ENCODE data around the gene TAS2R60. TPM values are rescaled to one million over a fixed set of nuclear protein-coding genes. Genes with fewer than 3 reads are reported as not detected.

Gene TAS2R60
- total RNA-seq, 2 donors from 2014 or later: not detected

DNA sequence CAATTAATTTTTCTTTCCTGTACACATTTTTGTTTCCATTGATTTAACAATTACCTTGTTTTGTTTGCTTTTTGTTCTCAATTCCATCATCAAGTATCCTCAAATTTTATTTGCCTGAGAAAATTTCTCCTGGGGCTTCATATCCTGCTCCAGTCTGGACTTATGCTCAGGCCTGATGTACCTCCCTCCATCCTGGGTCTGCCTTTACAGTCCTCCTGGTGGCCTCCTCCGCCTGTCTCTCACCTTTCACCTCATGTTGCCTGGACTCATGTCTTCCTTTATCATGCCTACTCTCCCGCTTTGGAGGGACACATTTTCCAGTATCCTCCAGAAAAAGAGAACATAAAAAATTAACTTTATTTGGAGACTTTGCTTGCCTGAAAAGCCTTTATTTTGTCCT lies 12.1 kb upstream of the TAS2R60 start:
- intact Hi-C loops (cut with DNase I): no loop called here
- no peak for ATAC-seq
- no peak for DNase-seq

GRCh38 chr7:143433759-143434158 lies 9.5 kb upstream of the TAS2R60 start:
- no peak for ATAC-seq
- intact Hi-C loops (cut with DNase I): no loop called here
- DNase-seq: no peak

DNA sequence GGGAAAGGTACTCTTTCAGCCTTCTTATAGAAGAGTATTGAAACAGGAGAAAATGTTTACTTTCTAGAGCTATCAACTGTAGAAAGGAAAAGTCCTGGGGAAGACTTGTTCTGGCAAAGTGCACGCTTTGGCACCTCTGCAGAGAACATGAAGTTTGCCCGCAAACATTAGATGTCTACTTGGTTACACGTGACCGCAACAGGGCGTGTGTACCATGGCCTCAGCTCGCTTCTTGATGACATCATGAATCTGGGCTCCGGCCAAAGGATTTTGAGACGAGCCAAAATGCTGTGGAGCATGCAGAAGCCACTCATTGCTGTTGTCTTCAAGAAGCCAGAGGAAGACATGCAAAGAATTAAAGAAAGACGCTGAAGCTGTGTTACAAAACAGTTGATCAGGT lies 8.6 kb upstream of the TAS2R60 start:
- ATAC-seq: peak; percentile 47 to 62

GRCh38 chr7:143435266-143435665 lies 8.0 kb upstream of the TAS2R60 start:
- DNase-seq: no peak
- ATAC-seq: no peak
- intact Hi-C loops (cut with DNase I): no loop called here

More for the DNA sequence above, 8.6 kb upstream of the TAS2R60 start:
- DNase-seq: peak; percentile 59
- intact Hi-C loops (cut with DNase I): no loop called here

GRCh38 chr7:143436325-143436946 lies 6.8 kb upstream of the TAS2R60 start:
- intact Hi-C loops (cut with DNase I): no loop called here
- ATAC-seq: no peak
- DNase-seq: no peak

GRCh38 chr7:143437578-143437977 lies 5.7 kb upstream of the TAS2R60 start:
- ATAC-seq: no peak
- intact Hi-C loops (cut with DNase I): no loop called here

GRCh38 chr7:143439866-143440265 lies 3.4 kb upstream of the TAS2R60 start:
- DNase-seq (no peak), ATAC-seq (no peak)
- intact Hi-C loops (cut with DNase I): no loop called here

More at GRCh38 chr7:143437578-143437977, 5.7 kb upstream of the TAS2R60 start:
- DNase-seq: no peak

- ATAC-seq (no peak), DNase-seq (no peak)
- intact Hi-C loops (cut with DNase I): no loop called here
Measured at GRCh38 chr7:143444063-143444782, 970 bp downstream of the TAS2R60 start.

GRCh38 chr7:143444785-143445184 lies 1.5 kb downstream of the TAS2R60 start:
- DNase-seq (no peak), ATAC-seq (no peak)

DNA sequence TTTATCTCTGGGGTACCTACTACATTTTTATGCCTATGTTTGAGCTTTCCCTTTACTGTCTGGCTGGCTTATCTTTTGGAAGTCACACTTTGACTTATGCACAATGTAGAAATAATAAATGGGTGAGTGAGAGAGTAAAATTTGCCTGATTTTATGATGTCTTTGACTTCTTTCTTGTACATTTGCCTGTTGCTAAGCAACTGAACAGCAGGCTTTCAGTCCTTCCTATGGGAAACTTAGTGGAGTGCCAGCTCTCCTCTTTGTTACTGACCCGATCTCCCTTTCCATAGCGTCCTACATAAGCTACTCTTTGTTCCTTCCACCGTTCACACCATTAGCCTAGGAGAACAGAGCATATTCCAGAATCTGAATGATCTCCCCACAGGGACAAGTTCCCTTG lies 4.2 kb downstream of the TAS2R60 start:
- ATAC-seq: no peak

More at GRCh38 chr7:143444785-143445184, 1.5 kb downstream of the TAS2R60 start:
- intact Hi-C loops (cut with DNase I): no loop called here

DNA sequence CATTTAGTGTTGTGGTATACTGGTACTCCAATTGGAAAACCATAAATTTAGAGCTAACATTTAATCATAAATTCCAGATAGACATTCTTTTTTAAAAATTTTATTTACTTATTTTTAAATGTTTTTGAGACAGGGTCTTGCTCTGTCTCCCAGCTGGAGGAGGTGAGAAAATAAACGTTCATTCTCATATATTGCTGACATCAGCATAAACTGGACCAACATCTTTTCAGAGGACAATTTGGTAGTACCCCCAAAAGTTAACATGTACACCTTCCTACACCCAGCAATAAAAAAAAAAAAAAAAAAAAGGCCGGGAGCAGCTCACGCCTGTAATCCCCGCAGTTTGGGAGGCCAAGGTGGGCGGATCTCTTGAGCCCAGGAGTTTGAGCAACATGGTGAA lies 5.2 kb downstream of the TAS2R60 start:
- intact Hi-C loops (cut with DNase I): no loop called here
- DNase-seq: no peak
- no peak for ATAC-seq

More for the DNA sequence above, 4.2 kb downstream of the TAS2R60 start:
- DNase-seq: no peak
- intact Hi-C loops (cut with DNase I): no loop called here

DNA sequence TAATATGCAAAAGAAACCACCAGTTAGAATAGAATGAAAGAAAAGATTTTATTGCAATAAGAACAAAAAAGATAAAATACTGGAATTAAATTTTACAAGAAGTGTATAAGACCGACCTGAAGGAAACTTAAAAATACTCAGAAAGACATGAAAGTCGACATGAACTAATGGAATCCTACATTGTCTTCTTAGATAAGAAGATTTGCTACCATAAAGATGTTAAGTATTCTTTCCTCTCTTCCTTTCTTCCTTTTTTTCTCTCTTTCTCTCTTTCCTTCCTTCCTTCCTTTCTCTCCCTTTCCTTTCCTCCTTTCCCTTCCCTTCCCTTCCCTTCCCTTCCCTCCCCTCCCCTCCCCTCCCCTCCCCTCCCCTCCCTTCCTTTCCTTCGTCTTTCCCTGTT lies 6.5 kb downstream of the TAS2R60 start:
- ATAC-seq: no peak
- intact Hi-C loops (cut with DNase I): no loop called here
- no peak for DNase-seq

- intact Hi-C loops (cut with DNase I): no loop called here
- no peak for DNase-seq
- no peak for ATAC-seq
Measured at GRCh38 chr7:143451122-143451521, 7.9 kb downstream of the TAS2R60 start.

GRCh38 chr7:143451746-143452145 lies 8.5 kb downstream of the TAS2R60 start:
- intact Hi-C loops (cut with DNase I): no loop called here
- ATAC-seq (no peak), DNase-seq (no peak)

GRCh38 chr7:143452495-143452894 lies 9.2 kb downstream of the TAS2R60 start:
- DNase-seq: no peak
- no peak for ATAC-seq
- intact Hi-C loops (cut with DNase I): no loop called here

- intact Hi-C loops (cut with DNase I): no loop called here
- DNase-seq (no peak), ATAC-seq (no peak)
Measured at GRCh38 chr7:143454091-143454680, 10.9 kb downstream of the TAS2R60 start.

GRCh38 chr7:143455491-143455890 lies 12.2 kb downstream of the TAS2R60 start:
- no peak for DNase-seq
- intact Hi-C loops (cut with DNase I): no loop called here
- ATAC-seq: no peak

DNA sequence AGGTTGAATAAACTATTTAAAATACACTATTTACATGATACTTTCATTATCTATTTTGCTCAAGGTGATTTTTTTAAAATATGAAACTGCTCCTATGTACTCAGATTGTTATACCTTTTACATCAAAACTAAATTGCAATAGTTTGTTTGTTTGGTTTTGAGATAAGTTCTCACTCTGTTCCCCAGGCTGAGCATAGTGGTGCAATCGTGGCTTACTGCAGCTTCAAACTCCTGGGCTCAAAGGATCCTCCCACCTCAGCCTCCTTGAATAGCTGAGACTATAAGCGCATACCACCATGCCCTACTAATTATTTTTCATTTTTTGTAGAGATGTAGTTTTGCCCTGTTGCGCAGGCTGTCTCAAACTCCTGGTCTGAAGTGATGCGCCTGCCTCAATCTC lies 12.7 kb downstream of the TAS2R60 start:
- ATAC-seq (no peak), DNase-seq (no peak)
- intact Hi-C loops (cut with DNase I): no loop called here

DNA sequence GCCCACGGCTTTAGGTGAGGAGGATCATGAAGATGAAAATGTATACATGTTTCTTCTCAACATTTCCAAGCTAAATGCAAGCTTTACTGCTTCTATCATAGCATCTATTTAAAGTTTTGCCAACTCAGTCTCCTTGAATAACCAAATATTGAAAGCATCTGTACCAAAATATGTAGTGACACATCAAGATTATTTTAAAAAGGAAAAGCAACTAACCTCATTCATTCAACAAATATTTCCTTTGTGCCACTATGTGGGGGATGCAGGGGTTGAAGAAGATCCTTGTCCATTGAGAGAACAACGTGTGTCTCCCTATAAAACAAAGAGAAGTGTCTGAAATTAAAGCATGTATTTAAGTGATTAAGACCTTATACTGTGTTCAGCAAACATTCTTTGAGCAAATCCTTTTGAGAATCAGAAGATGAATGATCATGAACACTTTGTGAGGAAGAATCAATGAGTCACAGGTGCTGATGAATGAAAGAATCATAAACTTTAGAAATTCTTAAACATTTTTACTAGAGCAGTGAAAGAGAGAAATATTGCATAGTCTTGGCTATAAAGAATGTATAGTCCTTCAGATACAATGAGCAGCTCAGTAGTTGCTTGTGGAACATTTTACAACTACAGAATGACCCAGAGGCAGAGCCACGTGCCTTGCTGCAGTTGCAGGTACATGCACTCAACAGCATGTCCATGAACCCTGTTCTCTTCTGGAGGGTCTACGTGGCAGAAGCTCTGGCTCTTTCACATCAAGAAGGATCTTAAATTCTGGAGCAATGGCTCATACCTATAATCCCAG lies 13.9 kb downstream of the TAS2R60 start:
- no peak for ATAC-seq
- intact Hi-C loops (cut with DNase I): no loop called here
- no peak for DNase-seq

- ATAC-seq (peak in 1 of 2 donors; percentile 22), DNase-seq (no peak)
- intact Hi-C loops (cut with DNase I): no loop called here
Measured at GRCh38 chr7:143458263-143458662, 15.0 kb downstream of the TAS2R60 start.

Data from left cardiac atrium (tissue), 4 donors.